ENCODE data around the gene AGBL4. TPM values are rescaled to one million over a fixed set of nuclear protein-coding genes. Genes with fewer than 3 reads are reported as not detected.

AGBL4 gene
- total and polyA plus RNA-seq, 2 of the 4 experiments (the other 2 are of a cell fraction), result not detected

DNA sequence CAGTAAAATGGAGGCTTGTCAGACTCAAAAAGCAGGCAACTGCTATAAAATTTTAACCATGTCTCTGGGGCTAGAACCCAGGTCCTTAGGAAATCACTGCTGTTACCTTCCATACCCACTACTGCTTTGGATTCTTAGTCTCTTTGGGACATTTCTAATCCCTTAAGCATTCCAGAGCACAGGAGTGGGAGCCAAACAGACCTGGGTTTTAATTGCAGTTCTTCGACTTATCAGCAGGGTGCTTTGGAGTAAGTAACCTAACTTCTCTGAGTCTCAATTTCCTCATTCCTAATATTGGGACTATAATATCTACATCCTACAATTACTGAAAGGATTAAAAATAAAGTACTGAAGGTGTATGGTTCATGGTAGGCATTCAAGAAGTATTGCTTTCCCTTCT, 1086.0 kb downstream of the AGBL4 start:
- Histone ChIP-seq H3K56ac (ENCODE audit: extremely low read depth, insufficient read depth, low read length) (no peak overlapping the region), H4K20me1 (ENCODE audit: insufficient read depth, low read length) (no peaks in the 10 kb centered on the region), H2AFZ (replicated peaks; ENCODE audit: low read length, poor library complexity) (no peak overlapping the region), H3K18ac (ENCODE audit: low read depth, low read length) (no peak overlapping the region), H2BK20ac (ENCODE audit: low read depth, low read length) (no peak overlapping the region), H3K27ac (ENCODE audit: insufficient read depth, low read length) (no peak overlapping the region), H4K91ac (ENCODE audit: insufficient read depth, low read depth, low read length) (no peak overlapping the region), H3K23ac (ENCODE audit: low read depth, low read length) (no peak overlapping the region), H2BK120ac (ENCODE audit: low read depth, low read length) (no peak overlapping the region), H3K9me1 (ENCODE audit: insufficient read depth, low read length) (no peaks in the 10 kb centered on the region), H3K4me3 (ENCODE audit: insufficient read depth, low read depth, low read length) (no peak overlapping the region), H4K8ac (ENCODE audit: low read depth in 2 of 2, low read length in 2 of 2) (no peak overlapping the region), H3K4me2 (ENCODE audit: low read depth, low read length) (no peak overlapping the region), H3K79me1 (ENCODE audit: low read depth in 1 of 2, low read length in 2 of 2) (no peaks in the 10 kb centered on the region), H2AK9ac (replicated peaks; ENCODE audit: low read depth, low read length, poor library complexity) (no peak overlapping the region), H2BK5ac (ENCODE audit: low read depth, low read length, poor library complexity, severe bottlenecking) (no peak overlapping the region), H3K9me3 (ENCODE audit: control insufficient read depth, insufficient read depth, low read length) (peaks cover 8% of the 10 kb centered on the region), H3K14ac (replicated peaks; ENCODE audit: low read depth, low read length) (no peak overlapping the region), H3K36me3 (ENCODE audit: control insufficient read depth, insufficient read depth, low read length) (no peaks in the 10 kb centered on the region), H2BK15ac (ENCODE audit: low read depth, low read length) (no peak overlapping the region), H2AK5ac (ENCODE audit: low read depth, low read length) (no peak overlapping the region), H3K9ac (ENCODE audit: low read depth, low read length) (no peak overlapping the region), H3K4me1 (ENCODE audit: control insufficient read depth, insufficient read depth, low read length) (no peaks in the 10 kb centered on the region), H4K5ac (ENCODE audit: low read depth, low read length) (no peak overlapping the region), H3K4ac (ENCODE audit: low read depth, low read length) (no peak overlapping the region), H3K27me3 (ENCODE audit: control insufficient read depth, insufficient read depth, low read length) (no peaks in the 10 kb centered on the region)
- DNase-seq (no peak), ATAC-seq (ENCODE audit: low read depth) (no peak)
- no CpG with 5 or more reads among the region's 1 CpG for WGBS, 2 experiments (ENCODE audit: extremely low coverage in 2 of 2, insufficient read length in 1 of 2)
- dilution Hi-C loops (cut with HindIII; ENCODE audit: low sequenced_read_pairs, unreplicated experiment), result no loop called here
- POLR2A ChIA-PET (ENCODE audit: unreplicated experiment), result no interaction called here
- CTCF ChIA-PET, result no interaction called here
- intact Hi-C loops (cut with micrococcal nuclease), result no loop called here
- TF ChIP-seq BHLHE40 (IDR thresholded peaks at IDR 0.05; ENCODE audit: low read depth, low read length) (no peak), RAD21 (IDR thresholded peaks at IDR 0.05; ENCODE audit: low read length) (no peak), CHD1 (IDR thresholded peaks at IDR 0.05; ENCODE audit: low read depth, low read length) (no peak), MXI1 (IDR thresholded peaks at IDR 0.05; ENCODE audit: borderline replicate concordance, low read depth, low read length) (no peak), RFX5 (IDR thresholded peaks at IDR 0.05; ENCODE audit: low read depth, low read length) (no peak), CEBPB (IDR thresholded peaks at IDR 0.05; ENCODE audit: low read depth, low read length) (no peak), FOS (IDR thresholded peaks at IDR 0.05; ENCODE audit: low read depth, low read length) (no peak), SMC3 (IDR thresholded peaks at IDR 0.05; ENCODE audit: low read depth, low read length) (no peak), POLR2A (IDR thresholded peaks at IDR 0.05; ENCODE audit: low read depth, low read length) (no peak), NFE2L2 (IDR thresholded peaks at IDR 0.05; ENCODE audit: low read depth, low read length) (no peak), RCOR1 (IDR thresholded peaks at IDR 0.05; ENCODE audit: insufficient replicate concordance, low read length) (no peak), MAFK (IDR thresholded peaks at IDR 0.05; ENCODE audit: low read depth, low read length) (no peak), MAZ (IDR thresholded peaks at IDR 0.05; ENCODE audit: borderline replicate concordance, low read depth, low read length) (no peak)
- TF ChIP-seq, protein P1, sequence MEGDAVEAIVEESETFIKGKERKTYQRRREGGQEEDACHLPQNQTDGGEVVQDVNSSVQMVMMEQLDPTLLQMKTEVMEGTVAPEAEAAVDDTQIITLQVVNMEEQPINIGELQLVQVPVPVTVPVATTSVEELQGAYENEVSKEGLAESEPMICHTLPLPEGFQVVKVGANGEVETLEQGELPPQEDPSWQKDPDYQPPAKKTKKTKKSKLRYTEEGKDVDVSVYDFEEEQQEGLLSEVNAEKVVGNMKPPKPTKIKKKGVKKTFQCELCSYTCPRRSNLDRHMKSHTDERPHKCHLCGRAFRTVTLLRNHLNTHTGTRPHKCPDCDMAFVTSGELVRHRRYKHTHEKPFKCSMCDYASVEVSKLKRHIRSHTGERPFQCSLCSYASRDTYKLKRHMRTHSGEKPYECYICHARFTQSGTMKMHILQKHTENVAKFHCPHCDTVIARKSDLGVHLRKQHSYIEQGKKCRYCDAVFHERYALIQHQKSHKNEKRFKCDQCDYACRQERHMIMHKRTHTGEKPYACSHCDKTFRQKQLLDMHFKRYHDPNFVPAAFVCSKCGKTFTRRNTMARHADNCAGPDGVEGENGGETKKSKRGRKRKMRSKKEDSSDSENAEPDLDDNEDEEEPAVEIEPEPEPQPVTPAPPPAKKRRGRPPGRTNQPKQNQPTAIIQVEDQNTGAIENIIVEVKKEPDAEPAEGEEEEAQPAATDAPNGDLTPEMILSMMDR (conservative IDR thresholded peaks at IDR 0.05; ENCODE audit: low read depth, low read length), result no peak
- TF ChIP-seq, protein P2, sequence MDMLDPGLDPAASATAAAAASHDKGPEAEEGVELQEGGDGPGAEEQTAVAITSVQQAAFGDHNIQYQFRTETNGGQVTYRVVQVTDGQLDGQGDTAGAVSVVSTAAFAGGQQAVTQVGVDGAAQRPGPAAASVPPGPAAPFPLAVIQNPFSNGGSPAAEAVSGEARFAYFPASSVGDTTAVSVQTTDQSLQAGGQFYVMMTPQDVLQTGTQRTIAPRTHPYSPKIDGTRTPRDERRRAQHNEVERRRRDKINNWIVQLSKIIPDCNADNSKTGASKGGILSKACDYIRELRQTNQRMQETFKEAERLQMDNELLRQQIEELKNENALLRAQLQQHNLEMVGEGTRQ (IDR thresholded peaks at IDR 0.05; ENCODE audit: low read depth, low read length), result no peak
- TF ChIP-seq, protein P3, sequence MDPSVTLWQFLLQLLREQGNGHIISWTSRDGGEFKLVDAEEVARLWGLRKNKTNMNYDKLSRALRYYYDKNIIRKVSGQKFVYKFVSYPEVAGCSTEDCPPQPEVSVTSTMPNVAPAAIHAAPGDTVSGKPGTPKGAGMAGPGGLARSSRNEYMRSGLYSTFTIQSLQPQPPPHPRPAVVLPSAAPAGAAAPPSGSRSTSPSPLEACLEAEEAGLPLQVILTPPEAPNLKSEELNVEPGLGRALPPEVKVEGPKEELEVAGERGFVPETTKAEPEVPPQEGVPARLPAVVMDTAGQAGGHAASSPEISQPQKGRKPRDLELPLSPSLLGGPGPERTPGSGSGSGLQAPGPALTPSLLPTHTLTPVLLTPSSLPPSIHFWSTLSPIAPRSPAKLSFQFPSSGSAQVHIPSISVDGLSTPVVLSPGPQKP (IDR thresholded peaks at IDR 0.05; ENCODE audit: borderline replicate concordance, low read depth, low read length), result no peak
- BruUV-seq (replicated peaks), result no TSS peak
- in situ Hi-C loops (cut with MboI; ENCODE audit: low sequenced_read_pairs), result no loop called here
